Astrocyte (in vitro differentiated cells and primary cell): ENCODE measurements around the gene CREB3L4.

Experiments used
- EZH2 ChIP-seq: IDR thresholded peaks from 2 replicates; pipeline ENCODE4 v1.6.1; 2012; ENCODE audit warnings: mild to moderate bottlenecking, low read length, inconsistent platforms; ENCODE audit not compliant: insufficient read depth
- TF ChIP-seq, protein P1 (sequence below): IDR thresholded peaks from 2 replicates; pipeline ENCODE4 v1.5.1; 2011; ENCODE audit warnings: low read depth, mild to moderate bottlenecking, inconsistent platforms, low read length, moderate library complexity; ENCODE audit not compliant: insufficient read depth

DNA sequence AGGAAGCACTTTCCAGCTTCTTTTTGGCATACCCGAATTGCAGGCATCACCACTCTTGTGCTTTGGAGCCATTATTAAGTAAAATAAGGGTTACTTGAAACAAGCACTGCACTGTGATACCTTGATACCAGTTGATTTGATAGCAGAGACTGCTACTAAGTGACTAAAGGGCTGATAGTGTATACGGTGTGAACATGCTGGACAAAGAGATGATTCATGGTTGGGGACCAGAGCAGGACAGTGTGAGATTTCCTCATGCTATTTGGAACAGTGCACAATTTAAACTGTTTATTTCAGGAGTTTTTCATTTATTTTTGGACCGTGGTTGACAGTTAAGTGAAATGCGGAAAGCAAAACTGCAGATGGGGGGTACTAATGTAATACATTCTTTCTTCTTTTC is 32.7 kb downstream of the CREB3L4 start:
- TF ChIP-seq, protein P1, sequence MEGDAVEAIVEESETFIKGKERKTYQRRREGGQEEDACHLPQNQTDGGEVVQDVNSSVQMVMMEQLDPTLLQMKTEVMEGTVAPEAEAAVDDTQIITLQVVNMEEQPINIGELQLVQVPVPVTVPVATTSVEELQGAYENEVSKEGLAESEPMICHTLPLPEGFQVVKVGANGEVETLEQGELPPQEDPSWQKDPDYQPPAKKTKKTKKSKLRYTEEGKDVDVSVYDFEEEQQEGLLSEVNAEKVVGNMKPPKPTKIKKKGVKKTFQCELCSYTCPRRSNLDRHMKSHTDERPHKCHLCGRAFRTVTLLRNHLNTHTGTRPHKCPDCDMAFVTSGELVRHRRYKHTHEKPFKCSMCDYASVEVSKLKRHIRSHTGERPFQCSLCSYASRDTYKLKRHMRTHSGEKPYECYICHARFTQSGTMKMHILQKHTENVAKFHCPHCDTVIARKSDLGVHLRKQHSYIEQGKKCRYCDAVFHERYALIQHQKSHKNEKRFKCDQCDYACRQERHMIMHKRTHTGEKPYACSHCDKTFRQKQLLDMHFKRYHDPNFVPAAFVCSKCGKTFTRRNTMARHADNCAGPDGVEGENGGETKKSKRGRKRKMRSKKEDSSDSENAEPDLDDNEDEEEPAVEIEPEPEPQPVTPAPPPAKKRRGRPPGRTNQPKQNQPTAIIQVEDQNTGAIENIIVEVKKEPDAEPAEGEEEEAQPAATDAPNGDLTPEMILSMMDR: no peak
- no peak for TF ChIP-seq EZH2
